NCI-H446 treated with DMSO at 0.1 percent for 48 hours (cell line): ENCODE measurements around the gene PHLDB2.

Experiments
- DNase-seq: peaks from one replicate; lab custom pipeline; 2025; lab: John Stamatoyannopoulos, UW

PHLDB2 gene

GRCh38 chr3:111965484-111965883 is 106.4 kb downstream of the PHLDB2 start:
- no peak for DNase-seq

GRCh38 chr3:111967068-111967467 is 108.0 kb downstream of the PHLDB2 start:
- DNase-seq = no peak

- DNase-seq = peak; percentile 23
Observed at GRCh38 chr3:111967651-111968274, 108.7 kb downstream of the PHLDB2 start.

- no peak for DNase-seq
Observed at GRCh38 chr3:111968319-111969054, 109.4 kb downstream of the PHLDB2 start.

GRCh38 chr3:111970376-111970775 is 111.3 kb downstream of the PHLDB2 start:
- no peak for DNase-seq

- DNase-seq = no peak
Observed at GRCh38 chr3:111971533-111972130, 112.6 kb downstream of the PHLDB2 start.

GRCh38 chr3:111972891-111973290 is 113.8 kb downstream of the PHLDB2 start:
- no peak for DNase-seq

GRCh38 chr3:111975131-111975530 is 116.1 kb downstream of the PHLDB2 start:
- DNase-seq = no peak

GRCh38 chr3:111976254-111976653 is 117.2 kb downstream of the PHLDB2 start:
- no peak for DNase-seq

- DNase-seq = peak; percentile 93
Observed at GRCh38 chr3:111978583-111979433, 119.7 kb downstream of the PHLDB2 start, which contains the start of gene ABHD10. TSS of gene ABHD10 (plus strand) at chr3:111979026. CDS start at chr3:111979062, 36 bp downstream.

GRCh38 chr3:111979434-111980038 is 120.5 kb downstream of the PHLDB2 start:
- DNase-seq = peak; percentile 26

- no peak for DNase-seq
Observed at GRCh38 chr3:111980716-111981456, 121.8 kb downstream of the PHLDB2 start.

GRCh38 chr3:111981457-111981763 is 122.3 kb downstream of the PHLDB2 start:
- DNase-seq = no peak

GRCh38 chr3:111984636-111985298 is 125.7 kb downstream of the PHLDB2 start:
- DNase-seq = no peak

GRCh38 chr3:111986800-111987199 is 127.7 kb downstream of the PHLDB2 start:
- no peak for DNase-seq

- peak; percentile 26 for DNase-seq
Observed at GRCh38 chr3:111989061-111989678, 130.1 kb downstream of the PHLDB2 start.

GRCh38 chr3:111993038-111993437 is 134.0 kb downstream of the PHLDB2 start:
- no peak for DNase-seq

GRCh38 chr3:111998636-111999483 is 139.8 kb downstream of the PHLDB2 start, which contains the start of gene TAGLN3:
TSS of gene TAGLN3 (plus strand) at chr3:111998922. CDS start at chr3:111999423, 501 bp downstream.
- DNase-seq = no peak
